HEK293 (cell line): ENCODE data around the gene HRAS.

Source experiments
- CTCF ChIA-PET: fragments of 350-600 bp; formaldehyde crosslinking; extraction: SDS; loops from one replicate; lab custom pipeline; 2021; ENCODE audit warnings: antibody characterized with exemption; lab: Yijun Ruan, JAX
- POLR2A ChIA-PET: fragments of 300-600 bp; formaldehyde crosslinking; extraction: SDS; loops from one replicate; lab custom pipeline; 2020; ENCODE audit warnings: antibody characterized with exemption, inconsistent platforms; lab: Yijun Ruan, JAX
- H3K27ac ChIP-seq: fragments of 200-500 bp; sonication (Bioruptor generic); 2 replicates; pipeline ENCODE4 v1.5.1; 2014; ENCODE audit warnings: low read depth, low read length, control low read depth, inconsistent platforms; ENCODE audit errors: extremely low read depth
- H3K36me3 ChIP-seq, 2 experiments: fragments of 200-500 bp in 1 of 2; sonication (Bioruptor generic) in 1 of 2; 1 replicate in 1 of 2; 2 replicates in 1 of 2; pipeline ENCODE4 v1.5.1; 2014 to 2017; ENCODE audit warnings: inconsistent platforms in 2 of 2, low read length in 2 of 2; ENCODE audit not compliant: control insufficient read depth in 2 of 2, insufficient read depth in 1 of 2
- H3K4me1 ChIP-seq: fragments of 200-500 bp; sonication (Bioruptor generic); 2 replicates; pipeline ENCODE4 v1.5.1; 2014; ENCODE audit warnings: mild to moderate bottlenecking, low read length, inconsistent platforms; ENCODE audit not compliant: control insufficient read depth, insufficient read depth
- H3K4me3 ChIP-seq: 2 replicates; pipeline ENCODE4 v1.5.1; 2011; ENCODE audit warnings: low read depth, mild to moderate bottlenecking, control low read depth, low read length, moderate library complexity
- H3K9me3 ChIP-seq: fragments of 200-500 bp; sonication (Bioruptor generic); 2 replicates; pipeline ENCODE4 v1.5.1; 2014; ENCODE audit warnings: low read depth, low read length, inconsistent platforms; ENCODE audit not compliant: control insufficient read depth, insufficient read depth
- CTCF ChIP-seq: fragments of 450-650 bp; formaldehyde crosslinking; IDR thresholded peaks from 2 replicates; pipeline ENCODE4 v1.5.1; 2016; ENCODE audit warnings: missing biosample characterization, missing genetic modification characterization
- EGR2 ChIP-seq: fragments of 450-650 bp; formaldehyde crosslinking; IDR thresholded peaks from 2 replicates; pipeline ENCODE4 v1.5.1; 2016; ENCODE audit warnings: low read depth, missing biosample characterization, missing genetic modification characterization
- FEZF1 ChIP-seq: fragments of 450-650 bp; formaldehyde crosslinking; IDR thresholded peaks from 2 replicates; pipeline ENCODE4 v1.5.1; 2016; ENCODE audit warnings: missing biosample characterization, missing genetic modification characterization
- GFI1B ChIP-seq: fragments of 450-650 bp; formaldehyde crosslinking; IDR thresholded peaks from 2 replicates; pipeline ENCODE4 v1.5.1; 2016; ENCODE audit warnings: missing biosample characterization, missing genetic modification characterization
- HOXA7 ChIP-seq: sonication (generic); formaldehyde crosslinking; IDR thresholded peaks from 2 replicates; pipeline ENCODE4 v1.8.1; 2022; ENCODE audit warnings: missing genetic modification reagents, borderline replicate concordance
- KLF10 ChIP-seq: fragments of 450-650 bp; IDR thresholded peaks from 2 replicates; pipeline ENCODE4 v1.5.1; 2018; ENCODE audit warnings: missing biosample characterization, mild to moderate bottlenecking, missing genetic modification characterization
- KLF8 ChIP-seq: fragments of 450-650 bp; formaldehyde crosslinking; IDR thresholded peaks from 2 replicates; pipeline ENCODE4 v1.5.1; 2016; ENCODE audit warnings: missing biosample characterization, missing genetic modification characterization
- SP3 ChIP-seq: fragments of 450-650 bp; formaldehyde crosslinking; IDR thresholded peaks from 2 replicates; pipeline ENCODE4 v1.5.1; 2016; ENCODE audit warnings: missing biosample characterization, missing genetic modification characterization
- TCF7L2 ChIP-seq: IDR thresholded peaks from 2 replicates; pipeline ENCODE4 v1.6.1; 2011; ENCODE audit warnings: low read depth, mild to moderate bottlenecking, inconsistent platforms, low read length, moderate library complexity, borderline replicate concordance
- ZBTB49 ChIP-seq: fragments of 450-650 bp; formaldehyde crosslinking; IDR thresholded peaks from 2 replicates; pipeline ENCODE4 v1.5.1; 2016; ENCODE audit warnings: missing biosample characterization, missing genetic modification characterization, low read depth
- ZFP41 ChIP-seq: fragments of 450-650 bp; formaldehyde crosslinking; IDR thresholded peaks from 2 replicates; pipeline ENCODE4 v1.5.1; 2016; ENCODE audit warnings: missing biosample characterization, missing genetic modification characterization, borderline replicate concordance
- ZNF121 ChIP-seq: fragments of 450-650 bp; formaldehyde crosslinking; IDR thresholded peaks from 2 replicates; pipeline ENCODE4 v1.5.1; 2016; ENCODE audit warnings: missing biosample characterization, missing genetic modification characterization
- ZNF146 ChIP-seq: fragments of 450-650 bp; formaldehyde crosslinking; IDR thresholded peaks from 2 replicates; pipeline ENCODE4 v1.5.1; 2016; ENCODE audit warnings: missing biosample characterization, missing genetic modification characterization
- ZNF169 ChIP-seq: fragments of 450-650 bp; formaldehyde crosslinking; IDR thresholded peaks from 2 replicates; pipeline ENCODE4 v1.5.1; 2016; ENCODE audit warnings: missing biosample characterization, missing genetic modification characterization
- ZNF175 ChIP-seq: fragments of 450-650 bp; formaldehyde crosslinking; IDR thresholded peaks from 2 replicates; pipeline ENCODE4 v1.5.1; 2016; ENCODE audit warnings: missing biosample characterization, missing genetic modification characterization
- ZNF202 ChIP-seq: fragments of 450-650 bp; formaldehyde crosslinking; IDR thresholded peaks from 2 replicates; pipeline ENCODE4 v1.5.1; 2016; ENCODE audit warnings: missing biosample characterization, missing genetic modification characterization, borderline replicate concordance
- ZNF354C ChIP-seq: fragments of 450-650 bp; formaldehyde crosslinking; IDR thresholded peaks from 2 replicates; pipeline ENCODE4 v1.5.1; 2016; ENCODE audit warnings: missing biosample characterization, missing genetic modification characterization, low read depth, borderline replicate concordance
- ZNF394 ChIP-seq: fragments of 450-650 bp; formaldehyde crosslinking; IDR thresholded peaks from 2 replicates; pipeline ENCODE4 v1.5.1; 2016; ENCODE audit warnings: missing biosample characterization, missing genetic modification characterization, mild to moderate bottlenecking, moderate library complexity, borderline replicate concordance
- ZNF514 ChIP-seq: fragments of 450-650 bp; formaldehyde crosslinking; IDR thresholded peaks from 2 replicates; pipeline ENCODE4 v1.5.1; 2016; ENCODE audit warnings: missing biosample characterization, missing genetic modification characterization
- ZNF555 ChIP-seq: fragments of 450-650 bp; formaldehyde crosslinking; conservative IDR thresholded peaks from 2 replicates; pipeline ENCODE4 v1.5.1; 2017; ENCODE audit warnings: missing biosample characterization, mild to moderate bottlenecking, missing genetic modification characterization, inconsistent platforms
- ZNF596 ChIP-seq: fragments of 450-650 bp; IDR thresholded peaks from 2 replicates; pipeline ENCODE4 v1.5.0; 2018; ENCODE audit warnings: missing biosample characterization, mild to moderate bottlenecking, missing genetic modification characterization, moderate library complexity
- ZNF610 ChIP-seq: fragments of 450-650 bp; formaldehyde crosslinking; IDR thresholded peaks from 2 replicates; pipeline ENCODE4 v1.5.1; 2016; ENCODE audit warnings: missing biosample characterization, missing genetic modification characterization, borderline replicate concordance
- ZNF623 ChIP-seq: fragments of 450-650 bp; formaldehyde crosslinking; IDR thresholded peaks from 2 replicates; pipeline ENCODE4 v1.5.1; 2016; ENCODE audit warnings: missing biosample characterization, missing genetic modification characterization
- ZNF701 ChIP-seq: fragments of 450-650 bp; formaldehyde crosslinking; IDR thresholded peaks from 2 replicates; pipeline ENCODE4 v1.5.1; 2016; ENCODE audit warnings: missing biosample characterization, missing genetic modification characterization
- ZNF837 ChIP-seq: fragments of 450-650 bp; formaldehyde crosslinking; IDR thresholded peaks from 2 replicates; pipeline ENCODE4 v1.5.1; 2016; ENCODE audit warnings: missing biosample characterization, missing genetic modification characterization
- ZSCAN16 ChIP-seq: fragments of 450-650 bp; formaldehyde crosslinking; IDR thresholded peaks from 2 replicates; pipeline ENCODE4 v1.5.1; 2016; ENCODE audit warnings: missing biosample characterization, missing genetic modification characterization
- ZSCAN18 ChIP-seq: fragments of 450-650 bp; formaldehyde crosslinking; IDR thresholded peaks from 2 replicates; pipeline ENCODE4 v1.5.1; 2016; ENCODE audit warnings: missing biosample characterization, missing genetic modification characterization

HRAS gene

GRCh38 chr11:512761-513595 is 22.4 kb downstream of the HRAS start:
- TF ChIP-seq ZNF837 = no peak
- TF ChIP-seq ZNF555 (tag by site-specific recombination) = no peak
- no peak for TF ChIP-seq ZNF394 (tag by site-specific recombination)
- no peak for TF ChIP-seq GFI1B (tag by site-specific recombination)
- TF ChIP-seq EGR2 (tag by site-specific recombination) = no peak
- TF ChIP-seq FEZF1 (tag by site-specific recombination) = no peak
- TF ChIP-seq ZNF610 = no peak
- TF ChIP-seq ZSCAN18 (tag by site-specific recombination) = no peak
- TF ChIP-seq CTCF (tag by site-specific recombination) = no peak
- no peak for TF ChIP-seq ZNF175 (tag by site-specific recombination)
- TF ChIP-seq ZNF169 = no peak
- no peak for TF ChIP-seq ZNF354C (tag by site-specific recombination)
- no peak for TF ChIP-seq SP3
- TF ChIP-seq ZNF623 (tag by site-specific recombination) = no peak
- no peak for TF ChIP-seq ZNF202 (tag by site-specific recombination)
- no peak for TF ChIP-seq HOXA7
- TF ChIP-seq ZNF596 (tag by site-specific recombination) = no peak
- no peak for TF ChIP-seq KLF10 (tag by site-specific recombination)
- no peak for TF ChIP-seq ZFP41 (tag by site-specific recombination)
- no peak for TF ChIP-seq ZNF514
- Histone ChIP-seq H3K36me3 (peaks cover 0 to 21% of the 10 kb centered on the region in 2 experiments; a peak in 1 of 3 replicates), H3K4me1 (no peaks in the 10 kb centered on the region), H3K27ac (no peak overlapping the region), H3K4me3 (no peak overlapping the region), H3K9me3 (no peaks in the 10 kb centered on the region)
- ChIA-PET CTCF (interaction anchor here (0.7 to 1.1 kb wide), 2 partner anchors 65 to 238 kb away, joined by 3 to 4 read pairs; no protein-coding TSS in a partner anchor), POLR2A (no interaction called here)

- CTCF ChIA-PET = interaction anchor here (1.3 to 2.0 kb wide), 3 partner anchors 9 to 60 kb away, joined by 3 to 8 read pairs (median 6); no protein-coding TSS in a partner anchor
- POLR2A ChIA-PET = interaction anchor here (0.7 kb wide), 1 partner anchor 110 kb away, joined by 4 read pairs; no protein-coding TSS in a partner anchor
- TF ChIP-seq TCF7L2 (no peak), ZNF121 (no peak), ZBTB49 (tag by site-specific recombination) (no peak), ZNF146 (tag by site-specific recombination) (no peak), ZNF394 (tag by site-specific recombination) (no peak), KLF8 (tag by site-specific recombination) (no peak), CTCF (tag by site-specific recombination) (no peak), ZSCAN16 (tag by site-specific recombination) (no peak), ZNF701 (tag by site-specific recombination) (no peak)
These were observed 26.4 kb downstream of the HRAS start for GRCh38 chr11:508956-509355.

More at GRCh38 chr11:508956-509355, 26.4 kb downstream of the HRAS start:
- Histone ChIP-seq H3K36me3 (peaks cover 0 to 20% of the 10 kb centered on the region in 2 experiments; a peak in 1 of 3 replicates), H3K4me1 (no peaks in the 10 kb centered on the region), H3K4me3 (no peak overlapping the region), H3K9me3 (no peaks in the 10 kb centered on the region), H3K27ac (no peak overlapping the region)
